Kidney (tissue), 14 donors: ENCODE results near the gene PDIK1L. TPM values are rescaled to one million over a fixed set of nuclear protein-coding genes. Genes with fewer than 3 reads are reported as not detected.

Experiments used
- DNase-seq, 5 donors: peaks; one replicate each; pipeline ENCODE4 v3.0.0-alpha.2; 2013 to 2020
- FAIRE-seq: peaks from 2 replicates; lab custom pipeline; 2012; peaks lifted over from hg19 to GRCh38; lab: Jason Lieb, UNC
- H3K27ac ChIP-seq, 2 donors: one replicate each; pipeline ENCODE4 v1.7.0; 2013; ENCODE audit warnings: low read depth in 2 of 2, low read length in 2 of 2, inconsistent platforms in 1 of 2
- H3K27me3 ChIP-seq: one replicate; pipeline ENCODE4 v1.7.1; 2013; ENCODE audit warnings: low read length, inconsistent platforms; ENCODE audit not compliant: control insufficient read depth, insufficient read depth
- H3K36me3 ChIP-seq, 3 donors: one replicate each; pipeline versions ENCODE4 v1.7.0 to v1.7.1; 2013; ENCODE audit warnings: low read length in 3 of 3, control low read depth in 1 of 3, inconsistent platforms in 1 of 3; ENCODE audit not compliant: insufficient read depth in 3 of 3, control insufficient read depth in 2 of 3
- H3K4me1 ChIP-seq, 3 donors: one replicate each; pipeline versions ENCODE4 v1.7.0 to v1.7.1; 2013; ENCODE audit warnings: low read length in 3 of 3, inconsistent platforms in 1 of 3, low read depth in 1 of 3; ENCODE audit not compliant: control insufficient read depth in 2 of 3, insufficient read depth in 2 of 3
- H3K4me3 ChIP-seq, 3 donors: one replicate each; pipeline versions ENCODE4 v1.7.0 to v1.8.1; 2013; ENCODE audit warnings: low read length in 3 of 3, control low read depth in 1 of 3, inconsistent platforms in 1 of 3
- H3K9ac ChIP-seq, 3 donors: one replicate each; pipeline versions ENCODE4 v1.7.0 to v1.7.1; 2013; ENCODE audit warnings: low read length in 3 of 3, control low read depth in 1 of 3, inconsistent platforms in 1 of 3
- H3K9me3 ChIP-seq, 3 donors: one replicate each; pipeline versions ENCODE4 v1.7.0 to v1.7.1; 2013; ENCODE audit warnings: low read length in 3 of 3, control low read depth in 1 of 3, inconsistent platforms in 1 of 3; ENCODE audit not compliant: control insufficient read depth in 2 of 3, insufficient read depth in 1 of 3
- intact Hi-C: fragments of 100-400 bp; cut with DNase I; formaldehyde crosslinking; loops from one replicate; pipeline ENCODE4 v1.11.1; 2022
- polyA plus RNA-seq: library from polyadenylated mRNA; stranded (reverse); fragments of 350-450 nt; fragmentation: Illumina TruSeq; extraction: RNeasy Lipid Tissue Mini Kit (QIAGEN cat#74804); gene quantifications from one replicate; pipeline ENCODE4 v1.2.3, GENCODE V29; 2014; ENCODE audit warnings: low read depth, low replicate concordance; ENCODE audit not compliant: insufficient read depth
- total RNA-seq: library from RNA; stranded (reverse); fragmentation: NEBNext Ultra II Directional; extraction: Animal tissue kit (Norgen Biotek cat#: 25700); gene quantifications from one replicate; pipeline ENCODE4 v1.2.1, GENCODE V29; 2021
- TF ChIP-seq, protein P1 (sequence below): IDR thresholded peaks from 3 replicates; pipeline ENCODE4 v1.5.1; 2012; ENCODE audit warnings: mild to moderate bottlenecking, moderate library complexity, borderline replicate concordance; ENCODE audit not compliant: insufficient read depth; ENCODE audit errors: extremely low read depth
- donor health status: control.
- donor health status: control.
- donor health status: control.
- donor health status: control.
- donor health status: control.
- donor health status: DM: yes; HTN: yes; CAD: no.
- donor health status: Normal renal cell carcinoma (clear cell type).

The PDIK1L gene
- total and polyA plus RNA-seq, 2 donors from 2014 or later, result 3.7 to 13.9 TPM

DNA sequence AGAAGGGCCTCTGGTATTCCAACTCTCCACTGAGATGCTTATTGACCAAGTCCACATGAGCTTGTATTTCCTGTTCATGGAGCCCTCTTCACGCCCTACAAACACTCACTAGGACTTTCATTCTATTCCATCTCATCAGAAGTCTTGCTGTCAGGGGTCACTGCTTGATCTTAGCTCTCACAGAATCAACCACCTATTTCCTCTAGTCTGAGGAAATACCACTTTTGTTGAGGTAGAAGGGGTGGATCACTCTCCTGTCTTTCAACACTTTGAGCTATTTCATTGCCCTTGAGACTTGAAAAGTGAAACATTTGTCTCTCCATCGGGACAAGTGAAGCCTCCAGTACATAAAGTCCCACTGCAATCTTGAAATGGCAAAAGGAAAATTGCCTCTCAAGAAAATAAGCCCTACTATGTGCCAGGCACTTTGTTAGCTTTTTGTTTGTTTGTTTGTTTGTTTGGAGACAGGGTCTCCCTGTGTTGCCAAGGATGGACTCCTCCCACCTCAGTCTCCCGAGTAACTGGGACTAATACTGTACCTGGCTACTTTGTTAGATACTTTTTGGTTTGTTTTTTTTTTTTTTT, 27.4 kb downstream of the PDIK1L start:
- FAIRE-seq (no peak), DNase-seq (no peak)
- Histone ChIP-seq H3K4me3 (no peak overlapping the region), H3K9ac (no peak overlapping the region), H3K36me3 (no peaks in the 10 kb centered on the region), H3K9me3 (no peaks in the 10 kb centered on the region), H3K27me3 (no peaks in the 10 kb centered on the region), H3K27ac (no peak overlapping the region), H3K4me1 (no peaks in the 10 kb centered on the region)
- intact Hi-C loops, result no loop called here
- TF ChIP-seq, protein P1, sequence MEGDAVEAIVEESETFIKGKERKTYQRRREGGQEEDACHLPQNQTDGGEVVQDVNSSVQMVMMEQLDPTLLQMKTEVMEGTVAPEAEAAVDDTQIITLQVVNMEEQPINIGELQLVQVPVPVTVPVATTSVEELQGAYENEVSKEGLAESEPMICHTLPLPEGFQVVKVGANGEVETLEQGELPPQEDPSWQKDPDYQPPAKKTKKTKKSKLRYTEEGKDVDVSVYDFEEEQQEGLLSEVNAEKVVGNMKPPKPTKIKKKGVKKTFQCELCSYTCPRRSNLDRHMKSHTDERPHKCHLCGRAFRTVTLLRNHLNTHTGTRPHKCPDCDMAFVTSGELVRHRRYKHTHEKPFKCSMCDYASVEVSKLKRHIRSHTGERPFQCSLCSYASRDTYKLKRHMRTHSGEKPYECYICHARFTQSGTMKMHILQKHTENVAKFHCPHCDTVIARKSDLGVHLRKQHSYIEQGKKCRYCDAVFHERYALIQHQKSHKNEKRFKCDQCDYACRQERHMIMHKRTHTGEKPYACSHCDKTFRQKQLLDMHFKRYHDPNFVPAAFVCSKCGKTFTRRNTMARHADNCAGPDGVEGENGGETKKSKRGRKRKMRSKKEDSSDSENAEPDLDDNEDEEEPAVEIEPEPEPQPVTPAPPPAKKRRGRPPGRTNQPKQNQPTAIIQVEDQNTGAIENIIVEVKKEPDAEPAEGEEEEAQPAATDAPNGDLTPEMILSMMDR, result no peak

DNA sequence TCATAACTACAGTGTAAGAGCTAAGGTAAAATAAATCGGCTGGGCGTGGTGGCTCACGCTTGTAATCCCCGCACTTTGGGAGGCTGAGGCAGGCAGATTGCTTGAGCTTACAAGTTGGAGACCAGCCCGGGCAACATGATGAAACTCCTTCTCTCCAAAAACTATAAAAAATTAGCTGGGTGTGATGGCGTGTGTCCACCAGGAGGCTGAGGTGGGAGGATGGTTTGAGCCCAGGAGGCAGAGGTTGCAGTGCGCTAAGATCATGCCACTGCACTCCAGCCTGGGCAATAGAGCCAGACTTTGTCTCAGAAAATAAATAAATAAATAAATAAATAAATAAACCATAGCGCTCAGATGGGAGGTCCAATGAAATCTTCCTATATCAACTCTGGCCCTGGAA, 30.5 kb downstream of the PDIK1L start:
- Histone ChIP-seq H3K4me1 (peaks cover 0 to 5% (median 0%) of the 10 kb centered on the region in 3 donors), H3K9me3 (no peaks in the 10 kb centered on the region), H3K4me3 (no peak overlapping the region), H3K27ac (no peak overlapping the region), H3K36me3 (no peaks in the 10 kb centered on the region), H3K9ac (no peak overlapping the region), H3K27me3 (no peaks in the 10 kb centered on the region)
- DNase-seq (no peak), FAIRE-seq (no peak)
- intact Hi-C loops, result no loop called here
- TF ChIP-seq, protein P1, result no peak

- no peak for FAIRE-seq
- TF ChIP-seq, protein P1, result peak; percentile 79
These were observed 33.7 kb downstream of the PDIK1L start for GRCh38 chr1:26145041-26145959.

More at GRCh38 chr1:26145041-26145959, 33.7 kb downstream of the PDIK1L start:
- intact Hi-C loops, result no loop called here
- DNase-seq, result peak in 4 of 5 donors; percentile 81 to 93 (median 84)
- no peaks in the 10 kb centered on the region for H3K36me3 ChIP-seq
- no peak overlapping the region for H3K4me3 ChIP-seq
- H3K27ac ChIP-seq, result no peak overlapping the region
- peaks cover 0 to 5% (median 0%) of the 10 kb centered on the region in 3 donors for H3K4me1 ChIP-seq
- no peaks in the 10 kb centered on the region for H3K27me3 ChIP-seq
- no peaks in the 10 kb centered on the region for H3K9me3 ChIP-seq
- H3K9ac ChIP-seq, result no peak overlapping the region
